RPMI8226 (cell line): Measurements from ENCODE around the gene MRPS6.

Source experiments
- DNase-seq: peaks from one replicate; pipeline ENCODE4 v3.0.0-alpha.2; 2015

The MRPS6 gene

DNA sequence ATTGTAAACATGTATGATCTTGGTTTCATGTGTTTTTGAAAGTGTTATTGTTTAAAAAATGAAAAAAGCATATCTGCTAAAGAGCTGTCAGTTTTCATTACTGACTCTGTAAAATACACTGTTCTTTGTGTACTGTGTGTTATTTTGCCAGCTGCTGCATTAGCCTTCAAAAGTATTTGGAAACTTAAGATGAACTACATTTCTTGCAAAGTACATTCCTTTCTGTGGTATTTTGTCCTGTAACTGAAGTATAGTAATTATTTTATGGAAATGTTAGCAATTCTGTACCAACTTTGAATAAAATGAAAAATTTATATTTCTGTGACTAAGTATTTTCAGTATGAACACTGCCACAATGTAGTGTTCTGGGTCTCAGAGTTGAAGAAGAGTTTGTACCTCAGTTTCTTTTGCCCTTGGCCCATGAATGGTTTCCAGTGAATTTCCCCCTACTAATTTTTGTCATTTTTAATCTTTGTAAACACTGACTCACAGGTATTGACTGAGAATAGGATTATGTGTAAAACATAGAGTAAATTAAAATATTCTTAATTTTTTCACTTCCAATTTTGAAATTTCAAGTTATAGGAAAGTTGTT lies 32.7 kb downstream of the MRPS6 start:
- no peak for DNase-seq

DNA sequence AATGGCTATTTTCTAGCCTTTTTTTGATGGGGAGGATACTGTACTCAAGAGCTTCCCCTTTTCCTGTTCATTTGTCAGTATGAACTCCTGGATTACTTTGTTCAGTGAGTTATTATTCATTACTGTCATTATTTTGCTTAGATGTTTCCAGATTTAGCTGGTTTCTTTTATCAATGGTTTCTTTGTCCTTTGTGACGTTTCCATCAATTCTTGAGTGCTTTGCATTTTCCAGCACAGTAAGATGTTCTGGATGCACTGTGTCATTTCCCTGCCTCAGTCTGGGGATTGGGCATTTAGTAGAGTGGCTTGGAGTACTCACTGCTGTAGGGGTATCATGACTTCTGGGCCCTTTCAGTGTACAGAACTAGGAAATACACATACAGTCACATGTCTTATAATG lies 34.2 kb downstream of the MRPS6 start:
- DNase-seq = no peak

- no peak for DNase-seq
Observed at GRCh38 chr21:34109075-34109474, 35.7 kb downstream of the MRPS6 start.

GRCh38 chr21:34110594-34111202 lies 37.3 kb downstream of the MRPS6 start:
- no peak for DNase-seq

DNA sequence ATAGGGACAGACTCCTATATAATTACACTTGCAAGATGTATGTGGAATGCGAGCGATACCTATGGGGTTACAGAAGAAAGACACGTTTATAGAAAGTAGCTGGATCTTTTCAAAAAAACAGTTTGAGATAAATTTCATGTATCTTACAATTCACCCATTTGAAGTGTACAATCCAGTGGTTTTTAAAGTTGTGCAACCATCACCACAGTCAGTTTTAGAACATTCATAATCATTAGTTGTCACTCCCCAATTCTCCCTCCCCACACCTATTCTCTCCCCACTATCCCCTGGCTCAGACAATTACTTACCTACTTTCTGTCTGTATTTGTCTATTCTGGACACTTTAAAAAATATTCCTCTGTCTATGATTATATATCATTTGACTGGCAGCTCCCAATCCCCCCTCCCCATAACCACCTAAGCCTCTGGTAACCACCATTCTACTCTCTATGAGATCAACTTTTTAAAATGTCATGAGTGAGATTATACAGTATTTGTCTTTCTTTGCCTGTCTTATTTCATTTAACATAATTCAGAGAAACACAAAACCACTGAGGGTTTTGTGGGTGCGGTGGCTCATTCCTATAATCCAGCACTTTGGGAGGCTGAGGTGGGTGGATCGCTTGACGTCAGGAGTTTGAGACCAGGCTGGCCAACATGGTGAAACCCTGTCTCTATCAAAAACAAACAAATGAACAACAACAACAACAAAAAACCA lies 39.1 kb downstream of the MRPS6 start:
- no peak for DNase-seq

DNA sequence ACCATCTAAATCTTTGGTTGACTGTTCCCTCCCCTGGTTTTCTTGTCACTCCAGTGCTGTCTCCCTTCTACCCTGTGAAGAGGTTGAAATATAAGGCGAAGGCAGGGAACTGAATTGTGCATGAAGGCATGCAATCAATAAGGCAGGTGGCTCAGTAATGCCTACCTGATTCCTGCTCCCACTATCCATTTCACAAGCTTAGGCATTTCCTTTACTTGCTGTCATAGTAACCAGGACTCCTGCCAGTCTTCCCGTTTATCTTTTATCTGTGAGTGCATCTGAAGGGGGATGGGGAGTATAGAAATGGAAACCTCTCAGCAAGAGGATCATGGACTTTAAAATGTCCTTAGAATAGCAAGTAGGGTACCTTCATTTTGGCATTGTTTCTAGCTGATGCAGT lies 40.5 kb downstream of the MRPS6 start:
- DNase-seq = peak; percentile 10

DNA sequence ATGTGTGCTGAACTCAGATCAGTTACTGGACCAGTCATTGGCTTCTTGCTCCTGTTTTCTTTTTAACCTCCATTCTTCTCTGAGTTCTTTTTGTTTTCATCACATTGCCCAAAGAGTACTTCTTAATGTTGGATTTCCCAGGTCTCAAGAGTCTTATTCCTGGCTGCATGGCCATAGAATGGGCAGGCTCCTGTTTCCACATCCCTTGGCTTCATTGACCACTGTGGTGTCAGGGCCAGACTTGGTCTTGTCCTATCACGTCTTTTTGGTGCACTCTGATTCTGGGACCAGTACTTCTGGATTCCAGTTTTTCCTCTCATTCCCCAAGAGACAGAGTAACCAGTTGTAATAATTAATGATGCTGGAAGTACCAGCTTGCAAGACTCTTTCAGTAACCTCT lies 41.8 kb downstream of the MRPS6 start:
- DNase-seq = no peak

GRCh38 chr21:34116569-34116968 lies 43.2 kb downstream of the MRPS6 start:
- DNase-seq = no peak

- DNase-seq = no peak
Observed at GRCh38 chr21:34120867-34121266, 47.5 kb downstream of the MRPS6 start.

DNA sequence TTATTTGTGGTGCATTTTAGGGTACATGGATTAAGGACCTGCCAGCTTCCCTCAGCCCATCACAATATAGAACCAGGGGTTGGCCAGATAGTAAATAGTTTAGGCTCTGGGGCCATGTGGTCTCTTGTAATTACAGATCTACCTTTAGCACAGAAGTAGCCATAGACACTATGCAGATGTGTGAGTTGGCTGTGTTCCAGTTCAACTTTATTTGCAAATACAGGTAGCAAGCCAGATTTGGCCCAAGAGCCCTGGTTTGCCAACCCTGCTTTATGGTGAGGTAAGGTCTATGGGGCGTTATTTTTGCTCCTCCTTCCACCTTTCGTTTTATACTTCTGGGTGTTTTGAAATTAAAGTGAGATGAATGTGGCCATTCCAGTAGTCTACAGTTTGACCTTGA lies 48.7 kb downstream of the MRPS6 start:
- peak; percentile 17 for DNase-seq

GRCh38 chr21:34123609-34124008 lies 50.2 kb downstream of the MRPS6 start:
- DNase-seq = no peak

DNA sequence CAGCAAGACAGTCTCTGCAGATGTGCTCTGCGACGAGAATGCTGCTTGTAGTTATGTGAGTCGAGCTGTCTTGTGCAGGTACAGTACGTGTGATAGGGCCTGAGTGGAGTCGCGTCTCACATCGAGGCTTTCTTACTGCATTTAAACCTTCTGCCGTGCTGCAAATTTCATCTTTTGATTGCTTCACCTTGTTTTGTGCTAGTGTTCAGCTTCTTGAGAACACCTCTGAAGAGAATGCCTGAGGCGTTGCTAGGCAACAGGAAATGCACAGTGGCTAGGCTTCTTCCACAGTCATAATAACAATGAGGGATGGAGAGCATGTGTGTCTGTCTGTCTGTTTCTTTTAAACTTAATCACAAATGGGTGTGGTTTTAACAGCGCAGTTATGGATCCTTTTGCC lies 52.9 kb downstream of the MRPS6 start:
- DNase-seq = no peak

GRCh38 chr21:34126691-34127090 lies 53.3 kb downstream of the MRPS6 start:
- no peak for DNase-seq

GRCh38 chr21:34128124-34128523 lies 54.7 kb downstream of the MRPS6 start:
- no peak for DNase-seq

- no peak for DNase-seq
Observed at GRCh38 chr21:34128674-34129038, 55.3 kb downstream of the MRPS6 start.

DNA sequence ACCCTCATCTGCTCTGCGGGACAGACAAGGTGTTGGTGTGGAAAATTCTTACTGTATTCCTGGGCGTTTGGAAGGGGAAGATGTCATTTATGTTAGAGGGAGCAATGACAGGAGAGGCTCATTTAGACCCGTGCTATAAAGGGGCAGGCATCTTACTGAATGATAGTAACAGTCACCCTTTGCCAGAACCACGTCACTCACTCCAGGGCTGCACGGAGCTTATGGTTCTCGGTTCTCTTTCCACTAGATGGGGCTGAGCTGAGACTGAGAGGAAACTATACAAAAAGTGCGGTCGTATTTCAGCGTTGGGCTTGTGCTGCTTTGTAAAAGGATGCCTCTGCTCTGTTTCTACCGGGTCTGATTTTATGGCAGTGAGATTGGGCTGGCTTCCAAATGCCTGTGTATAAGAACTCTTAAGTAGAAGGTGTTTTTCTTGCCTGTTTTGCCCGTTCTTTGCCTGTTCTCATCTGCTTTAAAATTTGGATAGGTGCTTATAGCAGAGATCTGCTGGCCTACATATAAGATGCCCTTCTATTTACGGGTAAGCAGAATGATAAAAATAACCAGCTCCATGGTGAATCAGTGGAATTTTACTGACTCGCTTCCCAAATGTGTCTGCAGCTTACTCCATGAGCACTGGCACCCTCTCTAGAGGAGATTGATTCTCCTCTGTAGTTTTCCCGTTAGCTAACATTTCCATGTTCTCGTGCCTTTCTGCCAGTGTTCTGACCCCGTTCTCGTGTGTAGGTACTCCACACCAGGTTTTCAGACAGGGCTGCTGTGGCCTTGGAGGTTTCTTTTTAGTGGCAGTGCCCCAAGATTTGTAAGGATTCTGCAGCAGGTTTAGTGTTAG lies 55.9 kb downstream of the MRPS6 start:
- no peak for DNase-seq

- DNase-seq = no peak
Observed at GRCh38 chr21:34129901-34130715, 56.7 kb downstream of the MRPS6 start.

DNA sequence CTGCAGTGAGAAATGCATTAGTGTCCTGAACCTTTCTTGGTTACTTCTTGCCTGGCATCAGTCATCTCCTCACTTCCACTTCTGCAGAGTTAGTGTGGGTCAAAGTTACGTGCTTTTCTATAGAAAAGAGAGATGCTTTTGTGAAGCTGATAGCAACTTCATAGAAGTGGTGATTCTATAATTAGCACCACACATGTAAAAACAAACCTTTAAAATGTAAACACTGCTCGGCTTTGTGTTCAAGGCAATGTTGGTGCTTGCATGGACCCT lies 57.3 kb downstream of the MRPS6 start:
- no peak for DNase-seq

DNA sequence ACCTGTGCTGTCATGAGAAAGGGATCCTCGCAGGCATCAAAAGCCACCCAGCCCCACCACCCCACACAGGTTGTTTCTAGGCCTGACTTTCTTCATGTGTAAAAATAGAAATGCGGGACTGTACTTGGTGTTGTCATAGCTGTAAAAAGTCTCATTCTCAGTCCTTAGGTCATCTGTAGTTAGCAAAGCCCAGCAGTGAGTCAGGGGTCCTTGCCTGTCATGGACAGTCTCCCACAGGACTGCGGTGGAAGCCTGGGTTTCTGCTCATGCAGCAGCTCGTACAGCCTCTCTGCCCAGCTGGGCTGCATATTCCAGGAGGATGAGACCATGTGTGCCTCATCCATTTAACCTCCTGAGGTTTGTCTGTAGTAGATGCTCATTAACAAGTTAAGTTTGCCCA lies 58.2 kb downstream of the MRPS6 start:
- no peak for DNase-seq

- DNase-seq = no peak
Observed at GRCh38 chr21:34132202-34132601, 58.8 kb downstream of the MRPS6 start.

- no peak for DNase-seq
Observed at GRCh38 chr21:34132926-34133325, 59.5 kb downstream of the MRPS6 start.

DNA sequence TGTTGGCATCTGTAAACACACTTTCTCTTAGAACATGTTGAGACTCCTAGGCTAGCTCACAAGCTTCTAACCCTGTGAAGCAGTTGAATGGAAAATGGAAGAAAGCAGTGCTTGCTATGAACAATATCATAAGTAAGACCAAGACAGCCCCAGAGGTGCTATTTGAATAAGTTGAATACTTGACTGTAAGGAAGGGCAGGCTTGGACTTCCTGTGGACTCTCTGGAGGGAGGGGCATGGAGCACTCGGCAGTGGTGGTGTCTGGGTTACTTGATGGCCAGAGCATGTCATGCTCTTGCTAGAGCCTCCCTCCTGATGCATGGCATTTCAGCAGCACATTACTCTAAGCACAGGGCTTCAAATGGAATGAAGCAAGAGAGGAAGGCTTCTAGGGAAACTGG lies 60.0 kb downstream of the MRPS6 start:
- no peak for DNase-seq

DNA sequence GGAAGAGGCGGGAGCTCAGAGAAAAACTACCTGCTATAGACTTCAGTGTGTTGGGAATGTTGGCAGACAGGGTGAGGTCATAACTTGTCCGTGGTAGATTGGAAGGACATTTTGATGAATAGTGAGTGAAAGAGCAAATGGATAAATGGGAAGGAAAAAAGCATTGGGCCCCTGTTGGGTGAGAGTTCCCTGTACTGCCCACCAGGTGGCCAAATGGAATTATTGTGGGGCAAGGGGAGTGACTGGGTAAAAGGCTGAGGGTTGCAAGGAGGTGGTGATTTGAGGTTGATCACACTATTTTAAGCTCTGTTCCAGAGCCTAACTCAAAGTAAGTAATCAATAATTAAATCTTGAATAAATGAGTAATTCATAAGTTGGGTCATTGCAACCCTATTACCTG lies 60.4 kb downstream of the MRPS6 start:
- DNase-seq = no peak
